ENCODE measurements around the gene PHAF1. TPM values are rescaled to one million over a fixed set of nuclear protein-coding genes. Genes with fewer than 3 reads are reported as not detected.

PHAF1 gene
- total RNA-seq, 1 experiment from 2014 or later, result 15.7 TPM

GRCh38 chr16:67166598-67167168 is 56.9 kb downstream of the PHAF1 start:
- intact Hi-C loops (cut with micrococcal nuclease; ENCODE audit: unreplicated experiment) (no loop called here), in situ Hi-C loops (cut with HindIII; ENCODE audit: low pct_unique_long_range_greater_than_20kb, low sequenced_read_pairs) (no loop called here)
- ChIA-PET POLR2A (no interaction called here), CTCF (no interaction called here)
- no TSS peak for BruUV-seq (replicated peaks)
- H3K4me3 ChIP-seq (ENCODE audit: low read depth in 2 of 2, low read length in 2 of 2), result no peak overlapping the region
- no peak for DNase-seq (ENCODE audit: low read depth, low spot score)
- H3K9me3 ChIP-seq (ENCODE audit: control insufficient read depth, insufficient read depth, low read depth, low read length), result no peaks in the 10 kb centered on the region
- peaks cover 14% of the 10 kb centered on the region for H3K4me1 ChIP-seq (ENCODE audit: control insufficient read depth, insufficient read depth, low read length)
- TF ChIP-seq CTCF (IDR thresholded peaks at IDR 0.05), result no peak
- TF ChIP-seq TCF7L2 (IDR thresholded peaks at IDR 0.05; ENCODE audit: low read depth, low read length), result no peak
- no peak for TF ChIP-seq SIN3A (IDR thresholded peaks at IDR 0.05; ENCODE audit: borderline replicate concordance, insufficient read depth, low read depth, low read length)
- no peak for TF ChIP-seq POLR2AphosphoS5 (IDR thresholded peaks at IDR 0.05; ENCODE audit: low read depth, low read length)
- no peak for TF ChIP-seq REST (IDR thresholded peaks at IDR 0.05; ENCODE audit: insufficient read depth in 1 of 2, low read depth in 2 of 2, low read length in 1 of 2)
- no peak for ATAC-seq
- H3K27ac ChIP-seq (ENCODE audit: low read length), result no peak overlapping the region
- no peaks in the 10 kb centered on the region; the same call in 1 of the 2 replicates for H3K36me3 ChIP-seq (ENCODE audit: control insufficient read depth, insufficient read depth, low read length)
- no peaks in the 10 kb centered on the region for H3K27me3 ChIP-seq (ENCODE audit: control insufficient read depth, insufficient read depth, low read length)

- peaks cover 14% of the 10 kb centered on the region for H3K4me1 ChIP-seq (ENCODE audit: control insufficient read depth, insufficient read depth, low read length)
- TF ChIP-seq REST (IDR thresholded peaks at IDR 0.05; ENCODE audit: insufficient read depth in 1 of 2, low read depth in 2 of 2, low read length in 1 of 2) (no peak), CTCF (IDR thresholded peaks at IDR 0.05) (no peak), SIN3A (IDR thresholded peaks at IDR 0.05; ENCODE audit: borderline replicate concordance, insufficient read depth, low read depth, low read length) (no peak), POLR2AphosphoS5 (IDR thresholded peaks at IDR 0.05; ENCODE audit: low read depth, low read length) (no peak), TCF7L2 (IDR thresholded peaks at IDR 0.05; ENCODE audit: low read depth, low read length) (no peak)
- CTCF ChIA-PET, result no interaction called here
- POLR2A ChIA-PET, result no interaction called here
- H3K27me3 ChIP-seq (ENCODE audit: control insufficient read depth, insufficient read depth, low read length), result no peaks in the 10 kb centered on the region
- H3K36me3 ChIP-seq (ENCODE audit: control insufficient read depth, insufficient read depth, low read length), result no peaks in the 10 kb centered on the region; the same call in 1 of the 2 replicates
- ATAC-seq (no peak), DNase-seq (ENCODE audit: low read depth, low spot score) (no peak)
- BruUV-seq (replicated peaks), result no TSS peak
- no peaks in the 10 kb centered on the region for H3K9me3 ChIP-seq (ENCODE audit: control insufficient read depth, insufficient read depth, low read depth, low read length)
- H3K27ac ChIP-seq (ENCODE audit: low read length), result no peak overlapping the region
- intact Hi-C loops (cut with micrococcal nuclease; ENCODE audit: unreplicated experiment) (no loop called here), in situ Hi-C loops (cut with HindIII; ENCODE audit: low pct_unique_long_range_greater_than_20kb, low sequenced_read_pairs) (no loop called here)
- H3K4me3 ChIP-seq (ENCODE audit: low read depth in 2 of 2, low read length in 2 of 2), result no peak overlapping the region
These were observed 57.8 kb downstream of the PHAF1 start for GRCh38 chr16:67167588-67167987.

All from Panc1 (cell line).